Uterus (tissue), 4 donors: ENCODE results near the gene GJC2. TPM values are rescaled to one million over a fixed set of nuclear protein-coding genes. Genes with fewer than 3 reads are reported as not detected.

Experiments
- DNase-seq, 2 donors: peaks; one replicate each; pipeline ENCODE4 v3.0.0-alpha.2; 2019 to 2020
- H3K27ac ChIP-seq, 2 donors: fragments of 200-600 bp; sonication (generic); 1 replicate in 1 of 2; 2 replicates in 1 of 2; pipeline ENCODE4 v1.5.1; 2016 to 2018
- H3K27me3 ChIP-seq, 2 donors: fragments of 200-600 bp; sonication (generic); one replicate each; pipeline ENCODE4 v1.5.1; 2018 to 2019; ENCODE audit warnings: control low read depth in 1 of 2
- H3K36me3 ChIP-seq, 2 donors: fragments of 200-600 bp; sonication (generic); one replicate each; pipeline ENCODE4 v1.5.1; 2019; ENCODE audit warnings: control low read depth in 1 of 2
- H3K4me1 ChIP-seq, 2 donors: fragments of 200-600 bp; sonication (generic); one replicate each; pipeline ENCODE4 v1.5.1; 2018 to 2019; ENCODE audit warnings: control low read depth in 1 of 2
- H3K4me3 ChIP-seq, 2 donors: fragments of 200-600 bp; sonication (generic); 1 replicate in 1 of 2; 2 replicates in 1 of 2; pipeline ENCODE4 v1.5.1; 2018 to 2019; ENCODE audit warnings: mild to moderate bottlenecking in 1 of 2
- H3K9me3 ChIP-seq, 2 donors: fragments of 200-600 bp; sonication (generic); one replicate each; pipeline ENCODE4 v1.5.1; 2019; ENCODE audit warnings: control low read depth in 1 of 2
- CTCF ChIP-seq, 4 experiments: fragments of 200-600 bp in 2 of 4; fragments of 450-650 bp in 2 of 4; sonication (generic) in 2 of 4; IDR thresholded peaks; one replicate each; pipeline ENCODE4 v1.5.1; 2016 to 2019; ENCODE audit warnings: antibody characterized with exemption in 4 of 4, mild to moderate bottlenecking in 2 of 4, moderate library complexity in 1 of 4
- POLR2A ChIP-seq, 2 donors: fragments of 450-650 bp; IDR thresholded peaks; one replicate each; pipeline ENCODE4 v1.6.1; 2016; ENCODE audit warnings: antibody characterized with exemption in 2 of 2, mild to moderate bottlenecking in 1 of 2, moderate library complexity in 1 of 2
- intact Hi-C: fragments of 100-400 bp; cut with DNase I; formaldehyde crosslinking; loops from one replicate; pipeline ENCODE4 v1.15.1; 2023; ENCODE audit warnings: low total_unique reads
- total RNA-seq, 4 donors: library from RNA; depleted of rRNA in 3 of 4; stranded (reverse); fragments of >200 nt in 3 of 4; gene quantifications; one replicate each; pipeline versions ENCODE4 v1.1.0 to v1.2.4, GENCODE V29; 2014 to 2023
- donor health status: DM: yes; HTN: yes; CAD: no.

GJC2 gene
- total RNA-seq, 4 donors from 2014 or later = 2.6 to 25.8 (median 10.7) TPM

GRCh38 chr1:228141226-228142044, 8.3 kb upstream of the GJC2 start:
- Histone ChIP-seq H3K4me1 (peaks cover 0 to 26% of the 10 kb centered on the region in 2 donors), H3K9me3 (no peaks in the 10 kb centered on the region), H3K27me3 (no peaks in the 10 kb centered on the region), H3K4me3 (peak overlapping the region; percentile 78 to 99), H3K36me3 (no peaks in the 10 kb centered on the region), H3K27ac (peak overlapping the region; percentile 87 to 96)
- DNase-seq = peak; percentile 51
- TF ChIP-seq CTCF (IDR thresholded peaks at IDR 0.05) (no peak), POLR2A (IDR thresholded peaks at IDR 0.05) (no peak)
- intact Hi-C loops = no loop called here

GRCh38 chr1:228142155-228142691, 7.5 kb upstream of the GJC2 start:
- peaks cover 0 to 26% of the 10 kb centered on the region in 2 donors for H3K4me1 ChIP-seq
- H3K9me3 ChIP-seq = no peaks in the 10 kb centered on the region
- intact Hi-C loops = no loop called here
- peak; percentile 16 to 17 for DNase-seq
- H3K27ac ChIP-seq = peak overlapping the region; percentile 87 to 96
- H3K36me3 ChIP-seq = no peaks in the 10 kb centered on the region
- H3K27me3 ChIP-seq = no peaks in the 10 kb centered on the region
- no peak overlapping the region for H3K4me3 ChIP-seq
- TF ChIP-seq CTCF (IDR thresholded peaks at IDR 0.05) (no peak), POLR2A (IDR thresholded peaks at IDR 0.05) (no peak)

GRCh38 chr1:228142701-228143136, 7.0 kb upstream of the GJC2 start:
- H3K4me3 ChIP-seq = no peak overlapping the region
- intact Hi-C loops = no loop called here
- no peaks in the 10 kb centered on the region for H3K27me3 ChIP-seq
- no peaks in the 10 kb centered on the region for H3K9me3 ChIP-seq
- TF ChIP-seq CTCF (IDR thresholded peaks at IDR 0.05) (no peak), POLR2A (IDR thresholded peaks at IDR 0.05) (no peak)
- no peak for DNase-seq
- no peaks in the 10 kb centered on the region for H3K36me3 ChIP-seq
- peaks cover 0 to 26% of the 10 kb centered on the region in 2 donors for H3K4me1 ChIP-seq
- H3K27ac ChIP-seq = no peak overlapping the region

- Histone ChIP-seq H3K4me3 (no peak overlapping the region), H3K27me3 (no peaks in the 10 kb centered on the region), H3K9me3 (no peaks in the 10 kb centered on the region), H3K27ac (no peak overlapping the region), H3K36me3 (no peaks in the 10 kb centered on the region), H3K4me1 (peaks cover 2 to 33% of the 10 kb centered on the region in 2 donors)
- TF ChIP-seq POLR2A (IDR thresholded peaks at IDR 0.05) = no peak
- no peak for TF ChIP-seq CTCF (IDR thresholded peaks at IDR 0.05)
- intact Hi-C loops = no loop called here
- DNase-seq = no peak
Observed at GRCh38 chr1:228143480-228144192, 6.1 kb upstream of the GJC2 start.
